ENCODE data around the gene NCF1. TPM values are rescaled to one million over a fixed set of nuclear protein-coding genes. Genes with fewer than 3 reads are reported as not detected.

The NCF1 gene
- total and polyA plus RNA-seq, 2 of the 8 experiments (the other 6 are each of a cell fraction or from before 2014, with no cell fraction given), result 0.47 to 0.73 TPM

Other genes with a start within 250 kb of the NCF1 start
- 311 and 316 TPM in 2 replicates for gene GTF2I, start 116.3 kb upstream of the NCF1 start, total RNA-seq (2021; fragmentation: NEBNext Ultra II Directional; extraction: Animal tissue kit (Norgen Biotek cat#: 25700))
- gene GTF2I, start 116.3 kb upstream of the NCF1 start, polyA plus RNA-seq (2011; rRNA removed), result 46.7 and 100 TPM in 2 replicates
- gene GTF2IRD2, start 77.6 kb downstream of the NCF1 start, total RNA-seq (2021; fragmentation: NEBNext Ultra II Directional; extraction: Animal tissue kit (Norgen Biotek cat#: 25700)), result 4.3 and 4.5 TPM in 2 replicates
- 4.1 and 5.9 TPM in 2 replicates for gene GTF2IRD2, start 77.6 kb downstream of the NCF1 start, polyA plus RNA-seq (2011; rRNA removed)
- 45.9 and 47.8 TPM in 2 replicates for gene CASTOR2, start 190.7 kb downstream of the NCF1 start, total RNA-seq (2021; fragmentation: NEBNext Ultra II Directional; extraction: Animal tissue kit (Norgen Biotek cat#: 25700))
- 12.1 and 18.7 TPM in 2 replicates for gene CASTOR2, start 190.7 kb downstream of the NCF1 start, polyA plus RNA-seq (2011; rRNA removed)